ENCODE results near the gene SDR42E2. TPM values are rescaled to one million over a fixed set of nuclear protein-coding genes. Genes with fewer than 3 reads are reported as not detected.

SDR42E2 gene
- total RNA-seq, 1 experiment from 2014 or later: 0.05 TPM

- Histone ChIP-seq H3K36me3 (ENCODE audit: control insufficient read depth, insufficient read depth, low read length) (no peaks in the 10 kb centered on the region), H3K27ac (ENCODE audit: low read length) (no peak overlapping the region), H3K4me1 (ENCODE audit: control insufficient read depth, insufficient read depth, low read length) (no peaks in the 10 kb centered on the region), H3K9me3 (ENCODE audit: control insufficient read depth, insufficient read depth, low read depth, low read length) (no peaks in the 10 kb centered on the region), H3K4me3 (ENCODE audit: low read depth in 2 of 2, low read length in 2 of 2) (no peak overlapping the region), H3K27me3 (ENCODE audit: control insufficient read depth, insufficient read depth, low read length) (peaks cover 4% of the 10 kb centered on the region)
- ChIA-PET CTCF (no interaction called here), POLR2A (no interaction called here)
- DNase-seq (ENCODE audit: low read depth, low spot score) (no peak), ATAC-seq (no peak)
- no TSS peak for BruUV-seq (replicated peaks)
- no peak for TF ChIP-seq CTCF (IDR thresholded peaks at IDR 0.05)
- no peak for TF ChIP-seq TCF7L2 (IDR thresholded peaks at IDR 0.05; ENCODE audit: low read depth, low read length)
- TF ChIP-seq REST (IDR thresholded peaks at IDR 0.05; ENCODE audit: insufficient read depth in 1 of 2, low read depth in 2 of 2, low read length in 1 of 2): no peak
- no peak for TF ChIP-seq SIN3A (IDR thresholded peaks at IDR 0.05; ENCODE audit: borderline replicate concordance, insufficient read depth, low read depth, low read length)
- TF ChIP-seq POLR2AphosphoS5 (IDR thresholded peaks at IDR 0.05; ENCODE audit: low read depth, low read length): no peak
- intact Hi-C loops (cut with micrococcal nuclease; ENCODE audit: unreplicated experiment) (no loop called here), in situ Hi-C loops (cut with HindIII; ENCODE audit: low pct_unique_long_range_greater_than_20kb, low sequenced_read_pairs) (no loop called here)
Observed at GRCh38 chr16:22139008-22139407, 23.3 kb upstream of the SDR42E2 start.

GRCh38 chr16:22139732-22140131 is 22.6 kb upstream of the SDR42E2 start:
- no peaks in the 10 kb centered on the region for H3K36me3 ChIP-seq (ENCODE audit: control insufficient read depth, insufficient read depth, low read length)
- TF ChIP-seq CTCF (IDR thresholded peaks at IDR 0.05): no peak
- no peak for TF ChIP-seq SIN3A (IDR thresholded peaks at IDR 0.05; ENCODE audit: borderline replicate concordance, insufficient read depth, low read depth, low read length)
- TF ChIP-seq TCF7L2 (IDR thresholded peaks at IDR 0.05; ENCODE audit: low read depth, low read length): no peak
- TF ChIP-seq REST (IDR thresholded peaks at IDR 0.05; ENCODE audit: insufficient read depth in 1 of 2, low read depth in 2 of 2, low read length in 1 of 2): no peak
- TF ChIP-seq POLR2AphosphoS5 (IDR thresholded peaks at IDR 0.05; ENCODE audit: low read depth, low read length): no peak
- ATAC-seq (no peak), DNase-seq (ENCODE audit: low read depth, low spot score) (no peak)
- H3K4me3 ChIP-seq (ENCODE audit: low read depth in 2 of 2, low read length in 2 of 2): no peak overlapping the region
- no peak overlapping the region for H3K27ac ChIP-seq (ENCODE audit: low read length)
- H3K4me1 ChIP-seq (ENCODE audit: control insufficient read depth, insufficient read depth, low read length): no peaks in the 10 kb centered on the region
- ChIA-PET POLR2A (no interaction called here), CTCF (no interaction called here)
- no peaks in the 10 kb centered on the region for H3K9me3 ChIP-seq (ENCODE audit: control insufficient read depth, insufficient read depth, low read depth, low read length)
- H3K27me3 ChIP-seq (ENCODE audit: control insufficient read depth, insufficient read depth, low read length): peaks cover 4% of the 10 kb centered on the region
- intact Hi-C loops (cut with micrococcal nuclease; ENCODE audit: unreplicated experiment) (no loop called here), in situ Hi-C loops (cut with HindIII; ENCODE audit: low pct_unique_long_range_greater_than_20kb, low sequenced_read_pairs) (no loop called here)
- no TSS peak for BruUV-seq (replicated peaks)
